ENCODE results near the gene ANKRD63. TPM values are rescaled to one million over a fixed set of nuclear protein-coding genes. Genes with fewer than 3 reads are reported as not detected.

The ANKRD63 gene
- total and polyA plus RNA-seq, 2 of the 13 experiments (the other 11 are each of a cell fraction or from before 2014, with no cell fraction given): not detected

- peak; percentile 77 for TF ChIP-seq HNRNPK (IDR thresholded peaks at IDR 0.05; ENCODE audit: low read depth, low read length, poor library complexity, severe bottlenecking)
- no peak for TF ChIP-seq RCOR2 (CRISPR knock-in tag; IDR thresholded peaks at IDR 0.05)
- TF ChIP-seq HNF1A (IDR thresholded peaks at IDR 0.05; ENCODE audit: low read depth): no peak
- TF ChIP-seq HNF1A (CRISPR knock-in tag; IDR thresholded peaks at IDR 0.05; ENCODE audit: borderline replicate concordance): peak; percentile 33; the same call in 1 of the 2 replicates
- no peak for TF ChIP-seq ARID2 (CRISPR knock-in tag; IDR thresholded peaks at IDR 0.05; ENCODE audit: borderline replicate concordance)
- TF ChIP-seq EED (CRISPR knock-in tag; IDR thresholded peaks at IDR 0.05): no peak
- TF ChIP-seq FLYWCH1 (CRISPR knock-in tag; IDR thresholded peaks at IDR 0.05): no peak
- TF ChIP-seq GZF1 (CRISPR knock-in tag; IDR thresholded peaks at IDR 0.05): no peak
- TF ChIP-seq MYNN (CRISPR knock-in tag; IDR thresholded peaks at IDR 0.05; ENCODE audit: low read depth): no peak
- no peak for TF ChIP-seq HHEX (CRISPR knock-in tag; IDR thresholded peaks at IDR 0.05)
- no peak for TF ChIP-seq ZXDC (CRISPR knock-in tag; IDR thresholded peaks at IDR 0.05)
- no peak; the same call in 1 of the 2 replicates for TF ChIP-seq KMT2B (CRISPR knock-in tag; IDR thresholded peaks at IDR 0.05)
- peak; percentile 57; the same call in 1 of the 2 replicates for TF ChIP-seq ZSCAN22 (CRISPR knock-in tag; IDR thresholded peaks at IDR 0.05)
- TF ChIP-seq ARNTL (CRISPR knock-in tag; IDR thresholded peaks at IDR 0.05): no peak
- TF ChIP-seq BRD4 (CRISPR knock-in tag; IDR thresholded peaks at IDR 0.05): no peak
- peak; percentile 53; the same call in 1 of the 2 replicates for TF ChIP-seq ZNF543 (CRISPR knock-in tag; IDR thresholded peaks at IDR 0.05)
- TF ChIP-seq THAP9 (CRISPR knock-in tag; IDR thresholded peaks at IDR 0.05; ENCODE audit: borderline replicate concordance): no peak; the same call in 1 of the 2 replicates
- peak; percentile 45; the same call in 1 of the 2 replicates for TF ChIP-seq KDM3A (CRISPR knock-in tag; IDR thresholded peaks at IDR 0.05; ENCODE audit: low read depth)
- no peak for TF ChIP-seq PREB (CRISPR knock-in tag; IDR thresholded peaks at IDR 0.05)
These were observed 40.5 kb upstream of the ANKRD63 start, which contains the start of gene INAFM2 (continued) for GRCh38 chr15:40323239-40323952.
